ENCODE data around the gene SFT2D3. TPM values are rescaled to one million over a fixed set of nuclear protein-coding genes. Genes with fewer than 3 reads are reported as not detected.
A peak's percentile ranks its signal among the peaks of the same experiment; 100 is the strongest.

The SFT2D3 gene
- total and polyA plus RNA-seq, 9 of the 15 experiments (the other 6 are each of a cell fraction or from before 2014, with no cell fraction given): 7.5 to 9.9 (median 8.9) TPM; not detected in 2

DNA sequence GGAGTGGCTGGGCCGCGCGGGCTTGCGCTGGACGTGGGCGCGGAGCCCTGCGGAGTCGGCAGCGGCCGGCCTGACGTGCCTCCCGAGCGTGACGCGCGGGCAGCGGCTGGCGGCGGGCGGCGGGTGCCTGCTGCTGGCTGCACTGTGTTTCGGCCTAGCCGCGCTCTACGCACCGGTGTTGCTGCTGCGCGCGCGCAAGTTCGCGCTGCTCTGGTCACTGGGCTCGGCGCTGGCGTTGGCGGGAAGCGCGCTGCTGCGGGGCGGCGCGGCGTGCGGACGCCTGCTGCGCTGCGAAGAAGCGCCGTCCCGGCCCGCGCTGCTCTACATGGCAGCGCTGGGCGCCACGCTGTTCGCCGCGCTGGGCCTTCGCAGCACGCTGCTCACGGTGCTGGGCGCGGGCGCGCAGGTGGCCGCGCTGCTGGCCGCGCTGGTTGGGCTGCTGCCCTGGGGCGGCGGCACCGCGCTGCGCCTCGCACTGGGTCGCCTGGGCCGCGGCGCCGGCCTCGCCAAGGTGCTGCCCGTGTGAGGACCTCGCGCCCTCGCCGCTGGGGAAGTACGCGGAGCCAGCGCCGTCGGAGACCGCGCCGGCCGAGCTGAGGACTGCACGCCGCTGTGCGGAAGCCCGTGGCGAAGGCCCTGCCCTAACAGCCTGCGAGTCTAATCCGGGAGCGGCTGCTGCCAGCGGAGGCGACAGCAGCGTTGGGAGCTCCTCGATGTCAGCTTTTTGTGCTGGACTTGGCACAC, 526 bp downstream of the SFT2D3 start (continued):
- TF ChIP-seq, protein P1, sequence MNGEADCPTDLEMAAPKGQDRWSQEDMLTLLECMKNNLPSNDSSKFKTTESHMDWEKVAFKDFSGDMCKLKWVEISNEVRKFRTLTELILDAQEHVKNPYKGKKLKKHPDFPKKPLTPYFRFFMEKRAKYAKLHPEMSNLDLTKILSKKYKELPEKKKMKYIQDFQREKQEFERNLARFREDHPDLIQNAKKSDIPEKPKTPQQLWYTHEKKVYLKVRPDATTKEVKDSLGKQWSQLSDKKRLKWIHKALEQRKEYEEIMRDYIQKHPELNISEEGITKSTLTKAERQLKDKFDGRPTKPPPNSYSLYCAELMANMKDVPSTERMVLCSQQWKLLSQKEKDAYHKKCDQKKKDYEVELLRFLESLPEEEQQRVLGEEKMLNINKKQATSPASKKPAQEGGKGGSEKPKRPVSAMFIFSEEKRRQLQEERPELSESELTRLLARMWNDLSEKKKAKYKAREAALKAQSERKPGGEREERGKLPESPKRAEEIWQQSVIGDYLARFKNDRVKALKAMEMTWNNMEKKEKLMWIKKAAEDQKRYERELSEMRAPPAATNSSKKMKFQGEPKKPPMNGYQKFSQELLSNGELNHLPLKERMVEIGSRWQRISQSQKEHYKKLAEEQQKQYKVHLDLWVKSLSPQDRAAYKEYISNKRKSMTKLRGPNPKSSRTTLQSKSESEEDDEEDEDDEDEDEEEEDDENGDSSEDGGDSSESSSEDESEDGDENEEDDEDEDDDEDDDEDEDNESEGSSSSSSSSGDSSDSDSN (IDR thresholded peaks at IDR 0.05; ENCODE audit: borderline replicate concordance in 1 of 2, low read depth in 2 of 2, low read length in 2 of 2): peak; percentile 95 to 97; a peak in 3 of 4 replicates
- TF ChIP-seq SIX5 (IDR thresholded peaks at IDR 0.05; ENCODE audit: borderline replicate concordance in 1 of 2, insufficient read depth in 1 of 2, low read depth in 1 of 2, low read length in 2 of 2) (no peak), MECOM (CRISPR knock-in tag; IDR thresholded peaks at IDR 0.05) (no peak), C11orf30 (IDR thresholded peaks at IDR 0.05; ENCODE audit: low read depth) (no peak), KLF6 (CRISPR knock-in tag; IDR thresholded peaks at IDR 0.05; ENCODE audit: borderline replicate concordance) (no peak), CC2D1A (IDR thresholded peaks at IDR 0.05) (no peak)
- TF ChIP-seq, protein P2, sequence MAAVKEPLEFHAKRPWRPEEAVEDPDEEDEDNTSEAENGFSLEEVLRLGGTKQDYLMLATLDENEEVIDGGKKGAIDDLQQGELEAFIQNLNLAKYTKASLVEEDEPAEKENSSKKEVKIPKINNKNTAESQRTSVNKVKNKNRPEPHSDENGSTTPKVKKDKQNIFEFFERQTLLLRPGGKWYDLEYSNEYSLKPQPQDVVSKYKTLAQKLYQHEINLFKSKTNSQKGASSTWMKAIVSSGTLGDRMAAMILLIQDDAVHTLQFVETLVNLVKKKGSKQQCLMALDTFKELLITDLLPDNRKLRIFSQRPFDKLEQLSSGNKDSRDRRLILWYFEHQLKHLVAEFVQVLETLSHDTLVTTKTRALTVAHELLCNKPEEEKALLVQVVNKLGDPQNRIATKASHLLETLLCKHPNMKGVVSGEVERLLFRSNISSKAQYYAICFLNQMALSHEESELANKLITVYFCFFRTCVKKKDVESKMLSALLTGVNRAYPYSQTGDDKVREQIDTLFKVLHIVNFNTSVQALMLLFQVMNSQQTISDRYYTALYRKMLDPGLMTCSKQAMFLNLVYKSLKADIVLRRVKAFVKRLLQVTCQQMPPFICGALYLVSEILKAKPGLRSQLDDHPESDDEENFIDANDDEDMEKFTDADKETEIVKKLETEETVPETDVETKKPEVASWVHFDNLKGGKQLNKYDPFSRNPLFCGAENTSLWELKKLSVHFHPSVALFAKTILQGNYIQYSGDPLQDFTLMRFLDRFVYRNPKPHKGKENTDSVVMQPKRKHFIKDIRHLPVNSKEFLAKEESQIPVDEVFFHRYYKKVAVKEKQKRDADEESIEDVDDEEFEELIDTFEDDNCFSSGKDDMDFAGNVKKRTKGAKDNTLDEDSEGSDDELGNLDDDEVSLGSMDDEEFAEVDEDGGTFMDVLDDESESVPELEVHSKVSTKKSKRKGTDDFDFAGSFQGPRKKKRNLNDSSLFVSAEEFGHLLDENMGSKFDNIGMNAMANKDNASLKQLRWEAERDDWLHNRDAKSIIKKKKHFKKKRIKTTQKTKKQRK (IDR thresholded peaks at IDR 0.05; ENCODE audit: borderline replicate concordance, low read depth, low read length): no peak
- TF ChIP-seq, protein P3, sequence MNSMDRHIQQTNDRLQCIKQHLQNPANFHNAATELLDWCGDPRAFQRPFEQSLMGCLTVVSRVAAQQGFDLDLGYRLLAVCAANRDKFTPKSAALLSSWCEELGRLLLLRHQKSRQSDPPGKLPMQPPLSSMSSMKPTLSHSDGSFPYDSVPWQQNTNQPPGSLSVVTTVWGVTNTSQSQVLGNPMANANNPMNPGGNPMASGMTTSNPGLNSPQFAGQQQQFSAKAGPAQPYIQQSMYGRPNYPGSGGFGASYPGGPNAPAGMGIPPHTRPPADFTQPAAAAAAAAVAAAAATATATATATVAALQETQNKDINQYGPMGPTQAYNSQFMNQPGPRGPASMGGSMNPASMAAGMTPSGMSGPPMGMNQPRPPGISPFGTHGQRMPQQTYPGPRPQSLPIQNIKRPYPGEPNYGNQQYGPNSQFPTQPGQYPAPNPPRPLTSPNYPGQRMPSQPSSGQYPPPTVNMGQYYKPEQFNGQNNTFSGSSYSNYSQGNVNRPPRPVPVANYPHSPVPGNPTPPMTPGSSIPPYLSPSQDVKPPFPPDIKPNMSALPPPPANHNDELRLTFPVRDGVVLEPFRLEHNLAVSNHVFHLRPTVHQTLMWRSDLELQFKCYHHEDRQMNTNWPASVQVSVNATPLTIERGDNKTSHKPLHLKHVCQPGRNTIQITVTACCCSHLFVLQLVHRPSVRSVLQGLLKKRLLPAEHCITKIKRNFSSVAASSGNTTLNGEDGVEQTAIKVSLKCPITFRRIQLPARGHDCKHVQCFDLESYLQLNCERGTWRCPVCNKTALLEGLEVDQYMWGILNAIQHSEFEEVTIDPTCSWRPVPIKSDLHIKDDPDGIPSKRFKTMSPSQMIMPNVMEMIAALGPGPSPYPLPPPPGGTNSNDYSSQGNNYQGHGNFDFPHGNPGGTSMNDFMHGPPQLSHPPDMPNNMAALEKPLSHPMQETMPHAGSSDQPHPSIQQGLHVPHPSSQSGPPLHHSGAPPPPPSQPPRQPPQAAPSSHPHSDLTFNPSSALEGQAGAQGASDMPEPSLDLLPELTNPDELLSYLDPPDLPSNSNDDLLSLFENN (IDR thresholded peaks at IDR 0.05; ENCODE audit: low read depth in 2 of 2, low read length in 2 of 2): no peak
- TF ChIP-seq, protein P4, sequence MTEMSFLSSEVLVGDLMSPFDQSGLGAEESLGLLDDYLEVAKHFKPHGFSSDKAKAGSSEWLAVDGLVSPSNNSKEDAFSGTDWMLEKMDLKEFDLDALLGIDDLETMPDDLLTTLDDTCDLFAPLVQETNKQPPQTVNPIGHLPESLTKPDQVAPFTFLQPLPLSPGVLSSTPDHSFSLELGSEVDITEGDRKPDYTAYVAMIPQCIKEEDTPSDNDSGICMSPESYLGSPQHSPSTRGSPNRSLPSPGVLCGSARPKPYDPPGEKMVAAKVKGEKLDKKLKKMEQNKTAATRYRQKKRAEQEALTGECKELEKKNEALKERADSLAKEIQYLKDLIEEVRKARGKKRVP (CRISPR knock-in tag; IDR thresholded peaks at IDR 0.05): no peak
- TF ChIP-seq, protein P5, sequence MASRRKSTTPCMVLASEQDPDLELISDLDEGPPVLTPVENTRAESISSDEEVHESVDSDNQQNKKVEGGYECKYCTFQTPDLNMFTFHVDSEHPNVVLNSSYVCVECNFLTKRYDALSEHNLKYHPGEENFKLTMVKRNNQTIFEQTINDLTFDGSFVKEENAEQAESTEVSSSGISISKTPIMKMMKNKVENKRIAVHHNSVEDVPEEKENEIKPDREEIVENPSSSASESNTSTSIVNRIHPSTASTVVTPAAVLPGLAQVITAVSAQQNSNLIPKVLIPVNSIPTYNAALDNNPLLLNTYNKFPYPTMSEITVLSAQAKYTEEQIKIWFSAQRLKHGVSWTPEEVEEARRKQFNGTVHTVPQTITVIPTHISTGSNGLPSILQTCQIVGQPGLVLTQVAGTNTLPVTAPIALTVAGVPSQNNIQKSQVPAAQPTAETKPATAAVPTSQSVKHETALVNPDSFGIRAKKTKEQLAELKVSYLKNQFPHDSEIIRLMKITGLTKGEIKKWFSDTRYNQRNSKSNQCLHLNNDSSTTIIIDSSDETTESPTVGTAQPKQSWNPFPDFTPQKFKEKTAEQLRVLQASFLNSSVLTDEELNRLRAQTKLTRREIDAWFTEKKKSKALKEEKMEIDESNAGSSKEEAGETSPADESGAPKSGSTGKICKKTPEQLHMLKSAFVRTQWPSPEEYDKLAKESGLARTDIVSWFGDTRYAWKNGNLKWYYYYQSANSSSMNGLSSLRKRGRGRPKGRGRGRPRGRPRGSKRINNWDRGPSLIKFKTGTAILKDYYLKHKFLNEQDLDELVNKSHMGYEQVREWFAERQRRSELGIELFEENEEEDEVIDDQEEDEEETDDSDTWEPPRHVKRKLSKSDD (conservative IDR thresholded peaks at IDR 0.05; ENCODE audit: low read length): no peak
- TF ChIP-seq, protein P6, sequence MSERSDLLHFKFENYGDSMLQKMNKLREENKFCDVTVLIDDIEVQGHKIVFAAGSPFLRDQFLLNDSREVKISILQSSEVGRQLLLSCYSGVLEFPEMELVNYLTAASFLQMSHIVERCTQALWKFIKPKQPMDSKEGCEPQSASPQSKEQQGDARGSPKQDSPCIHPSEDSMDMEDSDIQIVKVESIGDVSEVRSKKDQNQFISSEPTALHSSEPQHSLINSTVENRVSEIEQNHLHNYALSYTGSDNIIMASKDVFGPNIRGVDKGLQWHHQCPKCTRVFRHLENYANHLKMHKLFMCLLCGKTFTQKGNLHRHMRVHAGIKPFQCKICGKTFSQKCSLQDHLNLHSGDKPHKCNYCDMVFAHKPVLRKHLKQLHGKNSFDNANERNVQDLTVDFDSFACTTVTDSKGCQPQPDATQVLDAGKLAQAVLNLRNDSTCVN (CRISPR knock-in tag; IDR thresholded peaks at IDR 0.05): no peak

All from K562 (cell line).